ENCODE measurements around the gene CRY2. TPM values are rescaled to one million over a fixed set of nuclear protein-coding genes. Genes with fewer than 3 reads are reported as not detected.

Gene CRY2
- polyA plus RNA-seq, 2 of the 4 experiments (the other 2 are of a cell fraction) = 3.2 to 4.1 TPM

GRCh38 chr11:45872651-45873356 is 25.5 kb downstream of the CRY2 start:
- no peak for FAIRE-seq
- Histone ChIP-seq H3K4me2 (no peak overlapping the region), H3K4me1 (no peaks in the 10 kb centered on the region), H3K9me3 (no peaks in the 10 kb centered on the region), H3K27ac (no peak overlapping the region), H3K4me3 (no peak overlapping the region)
- ChIA-PET POLR2A (no interaction called here), CTCF (interaction anchor here (0.6 to 5.5 kb wide), 28 partner anchors 8 to 367 kb away, joined by 3 to 67 read pairs (median 5); no protein-coding TSS in a partner anchor)
- 69% methylated on average over 9 of the region's 9 CpGs for WGBS (ENCODE audit: missing lambda C conversion rate)
- TF ChIP-seq CHD4 (IDR thresholded peaks at IDR 0.05; ENCODE audit: borderline replicate concordance) = no peak
- peak; percentile 53 for TF ChIP-seq MAFK (IDR thresholded peaks at IDR 0.05; ENCODE audit: partially characterized antibody)
- no peak for TF ChIP-seq FOSL2 (IDR thresholded peaks at IDR 0.05)
- TF ChIP-seq FOSL2 (CRISPR knock-in tag; IDR thresholded peaks at IDR 0.05) = peak; percentile 22; the same call in 1 of the 2 replicates
- no peak for TF ChIP-seq MYC (IDR thresholded peaks at IDR 0.05; ENCODE audit: borderline replicate concordance, low read length)
- peak; percentile 62 for TF ChIP-seq CTCF (IDR thresholded peaks at IDR 0.05)
- peak; percentile 72 to 76 for TF ChIP-seq RAD21 (conservative IDR thresholded peaks at IDR 0.05 in 1 of 2, IDR thresholded peaks at IDR 0.05 in 1 of 2)
- peak; percentile 57 for TF ChIP-seq SMC3 (IDR thresholded peaks at IDR 0.05)
- peak; percentile 68 to 71 for DNase-seq (ENCODE audit: low read depth in 1 of 2, low spot score in 1 of 2)
- peak; percentile 86 to 99 for ATAC-seq

GRCh38 chr11:45876401-45876800 is 29.1 kb downstream of the CRY2 start:
- Histone ChIP-seq H3K27ac (no peak overlapping the region), H3K4me2 (no peak overlapping the region), H3K4me3 (no peak overlapping the region), H3K4me1 (peaks cover 20% of the 10 kb centered on the region), H3K9me3 (no peaks in the 10 kb centered on the region)
- no peak for ATAC-seq
- CTCF ChIA-PET = interaction anchor here (0.7 to 1.8 kb wide), 4 partner anchors 17 to 365 kb away, joined by 3 to 5 read pairs (median 3); no protein-coding TSS in a partner anchor
- 66% methylated on average over 6 of the region's 6 CpGs for WGBS (ENCODE audit: missing lambda C conversion rate)
- FAIRE-seq = no peak
- TF ChIP-seq HEYL (CRISPR knock-in tag; IDR thresholded peaks at IDR 0.05) (no peak), MYC (IDR thresholded peaks at IDR 0.05; ENCODE audit: borderline replicate concordance, low read length) (no peak), ELK1 (IDR thresholded peaks at IDR 0.05; ENCODE audit: low read depth, low read length) (no peak), HES2 (IDR thresholded peaks at IDR 0.05) (no peak), ZFP36 (IDR thresholded peaks at IDR 0.05; ENCODE audit: borderline replicate concordance, partially characterized antibody) (no peak), PHF8 (IDR thresholded peaks at IDR 0.05; ENCODE audit: borderline replicate concordance, low read depth) (no peak), ZNF302 (CRISPR knock-in tag; IDR thresholded peaks at IDR 0.05) (no peak), FOSL2 (IDR thresholded peaks at IDR 0.05) (no peak), FOSL2 (CRISPR knock-in tag; IDR thresholded peaks at IDR 0.05) (no peak), BHLHE40 (IDR thresholded peaks at IDR 0.05; ENCODE audit: low read depth, low read length) (no peak), EHMT2 (IDR thresholded peaks at IDR 0.05; ENCODE audit: low read depth) (no peak)
- POLR2A ChIA-PET = no interaction called here
- no peak for DNase-seq (ENCODE audit: low read depth in 1 of 2, low spot score in 1 of 2)

GRCh38 chr11:45877221-45877620 is 29.9 kb downstream of the CRY2 start:
- ATAC-seq = no peak
- WGBS (ENCODE audit: missing lambda C conversion rate) = 83% methylated on average over 8 of the region's 8 CpGs

More at GRCh38 chr11:45877221-45877620, 29.9 kb downstream of the CRY2 start:
- no peak for DNase-seq (ENCODE audit: low read depth in 1 of 2, low spot score in 1 of 2)
- Histone ChIP-seq H3K9me3 (no peaks in the 10 kb centered on the region), H3K4me1 (peaks cover 27% of the 10 kb centered on the region), H3K4me3 (no peak overlapping the region), H3K27ac (no peak overlapping the region), H3K4me2 (no peak overlapping the region)
- FAIRE-seq = no peak
- ChIA-PET CTCF (interaction anchor here (1.0 to 2.1 kb wide), 3 partner anchors 17 to 506 kb away, joined by 3 to 5 read pairs (median 3); no protein-coding TSS in a partner anchor), POLR2A (no interaction called here)
- TF ChIP-seq HOXB13 (CRISPR knock-in tag; IDR thresholded peaks at IDR 0.05; ENCODE audit: low read depth) (no peak), POLR2A (IDR thresholded peaks at IDR 0.05; ENCODE audit: low read length) (no peak), RNF2 (IDR thresholded peaks at IDR 0.05; ENCODE audit: borderline replicate concordance, low read depth) (no peak), KDM5A (IDR thresholded peaks at IDR 0.05) (no peak), HOXB5 (CRISPR knock-in tag; IDR thresholded peaks at IDR 0.05) (no peak), RCOR1 (IDR thresholded peaks at IDR 0.05; ENCODE audit: low read depth, low read length) (no peak), HDAC2 (IDR thresholded peaks at IDR 0.05) (no peak), HMGXB4 (CRISPR knock-in tag; IDR thresholded peaks at IDR 0.05; ENCODE audit: borderline replicate concordance) (no peak), ELK1 (IDR thresholded peaks at IDR 0.05; ENCODE audit: low read depth, low read length) (no peak), ZNF302 (CRISPR knock-in tag; IDR thresholded peaks at IDR 0.05) (no peak), EHMT2 (IDR thresholded peaks at IDR 0.05; ENCODE audit: low read depth) (no peak), FOXS1 (CRISPR knock-in tag; IDR thresholded peaks at IDR 0.05) (no peak)

Data from A549 (cell line).